HG03196 (cell line): ENCODE results near the gene EIF4G3.
A peak's percentile ranks its signal among the peaks of the same experiment; 100 is the strongest.

ENCODE experiments used
- ATAC-seq: cut with Tn5 transposase; IDR thresholded peaks from one replicate; pipeline ENCODE4 v1.9.1; 2021; ENCODE audit not compliant: unreplicated experiment

EIF4G3 gene

GRCh38 chr1:20999525-21000244, 177.0 kb downstream of the EIF4G3 start:
- ATAC-seq, result no peak

- ATAC-seq, result no peak
Measured at GRCh38 chr1:20998826-20999225, 177.9 kb downstream of the EIF4G3 start.

DNA sequence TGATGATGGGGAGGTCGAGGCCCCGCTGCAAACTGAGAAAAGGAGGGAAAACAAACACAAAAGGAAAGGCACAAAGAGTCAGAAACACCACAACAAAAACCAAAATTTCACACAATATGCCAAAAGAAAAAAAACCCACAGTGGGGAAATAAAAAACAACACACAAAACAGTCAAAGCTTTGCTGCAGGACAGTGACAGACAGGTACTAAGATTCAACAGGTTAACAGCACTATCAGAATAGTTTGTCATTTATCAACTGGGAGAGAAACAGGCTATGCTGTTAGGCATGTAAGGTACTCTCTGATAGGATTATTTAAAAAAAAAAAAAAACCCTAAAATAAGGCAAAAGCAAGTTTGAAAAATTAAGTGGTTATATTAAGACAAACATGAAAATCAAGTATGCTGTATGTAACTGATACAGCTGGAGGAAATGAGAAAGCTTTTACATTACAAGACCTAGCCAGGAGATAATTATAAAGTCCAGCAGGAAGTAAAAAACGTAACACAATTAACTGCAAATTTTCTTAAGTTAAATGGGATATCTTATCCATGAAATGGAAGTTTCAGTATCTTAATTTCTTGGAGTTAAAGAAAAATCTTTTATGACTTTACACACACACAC, 179.0 kb downstream of the EIF4G3 start:
- ATAC-seq, result no peak

DNA sequence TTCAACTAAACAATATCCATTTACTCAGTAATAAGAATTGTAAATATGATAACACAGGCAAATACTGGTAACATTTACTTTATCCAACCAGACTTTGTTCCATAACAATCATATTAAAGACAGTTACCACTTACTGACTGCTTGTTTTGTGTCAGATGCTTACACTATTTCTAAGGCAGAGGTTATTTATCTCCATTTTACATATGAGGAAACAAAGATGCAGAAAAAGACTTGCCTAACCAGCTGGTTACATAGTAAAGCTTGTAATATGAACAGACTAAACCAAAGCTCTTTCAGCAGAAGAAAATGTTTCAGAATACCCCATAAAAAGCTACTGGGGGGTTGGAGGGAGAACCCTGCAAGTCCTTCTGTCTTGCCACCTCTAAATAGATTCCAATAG, 180.1 kb downstream of the EIF4G3 start:
- ATAC-seq, result no peak

- ATAC-seq, result no peak
Measured at GRCh38 chr1:20993716-20994575, 182.8 kb downstream of the EIF4G3 start.

- ATAC-seq, result no peak
Measured at GRCh38 chr1:20992322-20993056, 184.2 kb downstream of the EIF4G3 start.

DNA sequence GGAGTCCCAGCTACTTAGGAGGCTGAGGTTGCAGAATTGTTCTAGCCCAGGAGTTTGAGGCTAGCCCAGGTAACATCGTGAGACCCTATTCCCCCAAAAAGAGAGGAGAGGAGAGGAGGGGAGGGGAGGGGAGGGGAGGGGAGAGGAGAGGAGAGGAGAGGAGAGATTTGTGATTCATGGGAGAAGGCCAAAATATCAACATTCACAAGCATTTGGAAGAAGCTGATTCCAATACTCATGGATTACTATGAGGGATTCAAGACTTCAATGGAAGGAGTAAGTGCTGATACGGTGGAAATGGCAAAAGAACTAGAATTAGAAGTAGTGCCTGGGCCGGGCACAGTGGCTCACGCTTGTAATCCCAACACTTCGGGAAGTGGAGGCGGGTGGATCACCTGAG, 187.8 kb downstream of the EIF4G3 start:
- ATAC-seq, result no peak

GRCh38 chr1:20987831-20988825, 188.6 kb downstream of the EIF4G3 start:
- no peak for ATAC-seq

- no peak for ATAC-seq
Measured at GRCh38 chr1:20983297-20983889, 193.3 kb downstream of the EIF4G3 start.

GRCh38 chr1:20982316-20982715, 194.4 kb downstream of the EIF4G3 start:
- ATAC-seq, result no peak

DNA sequence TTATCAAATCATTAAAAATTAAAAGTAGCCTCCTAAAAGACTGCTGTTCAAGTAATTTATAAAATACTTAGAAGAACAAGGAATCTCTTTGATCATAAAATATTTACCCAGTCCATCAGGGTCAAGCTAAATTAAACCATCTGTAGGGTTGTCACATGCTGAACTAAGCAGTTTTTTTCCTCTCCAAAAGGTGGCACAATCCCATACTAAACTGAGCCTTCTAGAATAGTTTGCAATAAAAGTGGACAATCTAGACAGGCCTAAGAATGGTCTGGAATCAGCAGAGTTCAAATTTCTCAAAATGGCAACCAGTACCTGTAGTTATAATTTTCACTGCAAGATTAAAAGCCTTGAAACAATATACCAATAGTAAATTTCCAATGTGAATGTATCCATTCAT, 194.8 kb downstream of the EIF4G3 start:
- no peak for ATAC-seq

- ATAC-seq, result no peak
Measured at GRCh38 chr1:20980051-20980450, 196.6 kb downstream of the EIF4G3 start.

DNA sequence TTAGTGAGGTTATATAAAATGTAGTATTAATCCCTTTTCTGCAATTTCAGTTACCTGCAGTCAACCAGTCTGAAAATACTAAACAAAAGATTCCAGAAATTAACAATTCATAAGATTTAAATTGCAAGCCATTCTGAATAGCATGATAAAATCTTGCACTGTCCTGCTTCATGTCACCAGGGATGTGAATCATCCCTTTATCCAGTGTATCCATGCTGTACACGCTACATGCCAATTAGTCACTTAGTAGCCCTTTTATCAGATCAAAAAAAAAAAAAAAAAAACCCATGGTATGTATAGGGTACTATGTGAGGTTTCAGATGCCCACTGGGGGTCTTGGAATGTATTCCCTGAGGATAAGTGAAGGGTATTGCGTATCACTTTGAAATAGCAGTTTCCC, 198.3 kb downstream of the EIF4G3 start:
- no peak for ATAC-seq

DNA sequence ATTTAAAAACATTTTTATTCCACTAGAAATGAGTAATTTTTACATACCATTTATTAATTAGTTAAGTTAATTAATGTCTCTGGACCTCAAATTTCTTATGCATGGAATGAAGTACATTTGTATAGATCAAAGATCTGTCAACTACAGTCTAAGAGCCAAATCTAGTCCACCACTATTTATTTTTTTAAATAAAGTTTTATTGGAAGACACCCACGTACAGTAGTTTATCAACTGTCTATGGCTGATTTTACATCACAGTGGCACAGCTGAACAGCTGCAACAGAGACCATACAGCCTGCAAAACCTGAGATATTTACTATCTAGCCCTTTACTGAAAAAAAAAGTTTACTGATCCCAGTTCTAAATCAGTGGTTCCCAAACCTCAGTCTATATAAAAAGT, 201.0 kb downstream of the EIF4G3 start:
- no peak for ATAC-seq

- ATAC-seq, result no peak
Measured at GRCh38 chr1:20974951-20975350, 201.7 kb downstream of the EIF4G3 start.

- ATAC-seq, result no peak
Measured at GRCh38 chr1:20974069-20974468, 202.6 kb downstream of the EIF4G3 start.

- no peak for ATAC-seq
Measured at GRCh38 chr1:20972855-20973254, 203.8 kb downstream of the EIF4G3 start.

DNA sequence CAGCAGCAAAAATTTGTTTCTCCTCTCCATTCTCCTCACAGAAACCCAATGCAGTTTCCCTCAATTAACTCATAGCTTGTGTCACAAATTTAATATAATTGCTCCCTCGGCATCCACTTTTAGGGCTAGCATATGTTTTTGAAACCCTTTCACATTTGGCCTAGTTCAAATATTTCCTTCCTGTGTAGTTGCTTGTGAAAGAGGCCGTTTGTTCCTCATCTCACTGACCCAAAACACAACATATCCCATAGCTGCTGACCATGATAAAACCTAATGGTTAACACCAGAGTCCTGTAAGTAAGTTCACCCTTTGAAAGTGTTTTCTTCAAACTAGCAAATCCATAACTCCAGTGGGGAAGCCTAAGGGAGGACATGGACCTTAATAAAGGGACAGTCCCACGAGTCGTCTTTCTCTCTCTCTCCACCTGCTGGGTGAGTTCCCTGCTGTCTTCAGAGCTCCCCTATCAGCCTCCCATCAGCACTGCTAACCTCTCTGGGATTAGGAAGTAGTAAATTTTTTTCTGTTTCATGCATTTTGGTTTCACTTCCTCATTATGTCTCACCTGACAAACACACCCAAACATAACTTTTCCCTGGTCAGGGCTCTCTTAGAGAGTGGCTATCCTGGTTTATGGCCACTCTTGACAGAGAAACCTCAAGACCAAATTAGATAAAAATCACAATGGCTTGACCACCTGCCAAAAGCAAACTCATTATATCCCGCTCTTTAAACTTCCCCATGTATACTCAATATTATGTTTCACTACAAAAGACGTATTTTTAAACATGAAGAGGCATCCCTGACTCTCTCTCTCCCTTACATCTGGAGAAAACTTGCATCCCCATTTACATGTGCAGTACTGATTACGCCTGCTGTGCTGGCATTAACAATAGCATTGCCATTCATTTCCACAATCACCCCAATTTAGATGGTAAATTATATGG, 211.9 kb downstream of the EIF4G3 start:
- peak; percentile 69 for ATAC-seq
